NCI-H345 (cell line): ENCODE results near the gene WDR91.
"Not testable (repeated sequence)": the region's sequence is repeated elsewhere in the genome, so short reads cannot be mapped to it uniquely, and the experiment has no call there.

ENCODE experiments used
- DNase-seq: peaks from one replicate; lab custom pipeline; 2025; lab: John Stamatoyannopoulos, UW

The WDR91 gene

DNA sequence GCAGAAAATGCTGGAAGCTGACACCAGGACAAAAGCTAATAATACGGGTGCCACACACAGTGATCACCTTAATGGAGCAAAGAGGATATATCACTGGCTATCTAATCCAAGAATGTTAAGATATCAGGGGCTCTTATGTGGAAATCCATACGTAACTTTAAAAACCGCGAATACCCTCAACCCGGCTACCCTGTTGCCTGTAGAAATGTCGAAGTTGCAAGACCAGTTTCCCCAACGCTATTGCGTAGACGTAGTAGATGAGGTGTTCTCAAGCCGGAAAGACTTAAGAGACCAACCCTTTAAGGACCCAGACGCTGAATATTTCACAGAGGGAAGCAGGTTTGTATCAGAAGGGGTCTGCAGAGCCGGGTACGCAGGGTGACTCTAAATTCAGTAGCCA is 33.0 kb downstream of the WDR91 start:
- DNase-seq: no peak

DNA sequence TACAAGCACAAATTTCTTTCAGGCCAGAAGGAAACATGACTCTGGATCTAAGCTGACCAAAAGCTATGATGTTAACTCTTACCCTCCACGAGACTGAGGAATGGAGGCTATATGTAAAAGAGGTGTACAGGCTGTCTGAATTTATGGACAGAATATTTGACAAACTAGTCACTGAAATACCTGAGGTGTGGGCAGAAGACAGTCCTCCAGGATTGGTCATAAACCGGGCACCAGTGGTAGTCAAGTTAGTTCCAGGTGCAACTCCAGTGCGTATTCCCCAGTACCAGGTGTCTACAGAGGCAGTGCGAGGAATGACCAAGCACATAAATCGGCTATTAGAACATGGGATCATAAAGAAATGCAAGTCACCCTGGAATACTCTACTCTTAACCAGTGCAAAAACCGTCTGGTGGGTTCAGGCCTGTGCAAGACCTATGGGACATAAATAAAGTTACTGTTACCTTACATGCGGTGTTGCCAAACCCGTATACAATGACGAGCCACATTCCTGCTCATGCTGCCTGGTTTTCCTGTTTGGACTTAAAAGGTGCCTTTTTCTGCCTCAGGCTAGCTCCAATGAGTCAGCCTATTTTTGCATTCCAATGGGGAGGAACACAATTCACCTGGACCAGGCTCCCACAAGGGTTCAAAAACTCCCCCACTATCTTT is 34.2 kb downstream of the WDR91 start:
- DNase-seq: no peak

DNA sequence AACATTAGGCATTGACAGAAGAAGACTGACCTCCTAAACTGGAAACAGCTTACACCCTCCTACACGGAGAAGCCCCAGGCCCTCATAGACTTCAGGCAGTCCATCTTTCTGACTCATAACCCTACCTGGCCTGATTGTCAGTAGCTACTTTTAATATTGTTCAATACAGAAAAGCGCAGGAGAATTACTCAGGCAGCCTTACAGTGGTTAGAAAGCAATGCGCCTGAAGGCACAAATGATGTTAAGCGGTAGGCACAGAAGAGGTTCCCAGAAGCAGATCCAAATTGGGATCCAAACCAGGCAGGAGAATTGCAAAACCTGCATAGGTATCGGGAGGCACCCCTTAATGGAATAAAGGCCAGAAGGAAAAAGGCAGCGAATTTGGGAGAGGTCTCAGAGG is 35.4 kb downstream of the WDR91 start:
- no peak for DNase-seq

DNA sequence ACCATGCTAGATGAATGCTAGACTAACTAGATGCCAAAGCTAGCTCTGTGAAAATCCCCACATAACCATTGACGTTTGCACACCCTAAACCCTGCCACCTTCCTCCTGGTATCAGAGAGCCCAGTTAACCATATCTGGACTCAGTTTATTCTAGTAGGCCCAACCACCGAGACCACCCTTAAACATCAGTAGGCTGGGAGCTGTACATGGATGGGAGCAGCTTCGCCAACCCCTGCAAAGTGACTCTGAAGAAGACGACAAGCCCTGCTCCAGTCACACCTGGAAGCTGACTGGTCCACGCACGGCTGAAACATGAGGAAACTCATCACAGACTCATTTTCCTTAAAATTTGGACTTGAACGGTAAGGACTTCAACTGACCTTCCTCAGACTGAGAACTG is 36.4 kb downstream of the WDR91 start:
- DNase-seq: no peak

DNA sequence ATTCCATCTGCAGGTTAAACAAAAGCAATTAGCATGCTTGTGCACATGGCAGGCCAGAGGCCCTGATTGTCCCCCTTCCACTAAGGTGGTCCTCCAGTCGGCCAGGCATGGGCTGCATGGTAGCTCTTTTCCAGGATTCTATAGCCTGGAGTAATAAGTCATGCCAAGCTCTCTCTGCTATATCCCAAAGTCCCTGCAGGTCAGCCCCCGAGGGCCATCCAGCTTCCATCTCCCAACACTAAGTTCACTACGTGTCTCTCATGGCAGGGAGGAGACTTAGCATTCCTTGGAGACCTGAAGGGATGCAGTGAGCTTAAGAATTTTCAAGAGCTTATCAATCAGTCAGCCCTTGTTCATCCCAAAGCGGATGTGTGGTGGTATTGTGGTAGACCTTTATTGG is 37.4 kb downstream of the WDR91 start:
- not testable (repeated sequence) for DNase-seq

DNA sequence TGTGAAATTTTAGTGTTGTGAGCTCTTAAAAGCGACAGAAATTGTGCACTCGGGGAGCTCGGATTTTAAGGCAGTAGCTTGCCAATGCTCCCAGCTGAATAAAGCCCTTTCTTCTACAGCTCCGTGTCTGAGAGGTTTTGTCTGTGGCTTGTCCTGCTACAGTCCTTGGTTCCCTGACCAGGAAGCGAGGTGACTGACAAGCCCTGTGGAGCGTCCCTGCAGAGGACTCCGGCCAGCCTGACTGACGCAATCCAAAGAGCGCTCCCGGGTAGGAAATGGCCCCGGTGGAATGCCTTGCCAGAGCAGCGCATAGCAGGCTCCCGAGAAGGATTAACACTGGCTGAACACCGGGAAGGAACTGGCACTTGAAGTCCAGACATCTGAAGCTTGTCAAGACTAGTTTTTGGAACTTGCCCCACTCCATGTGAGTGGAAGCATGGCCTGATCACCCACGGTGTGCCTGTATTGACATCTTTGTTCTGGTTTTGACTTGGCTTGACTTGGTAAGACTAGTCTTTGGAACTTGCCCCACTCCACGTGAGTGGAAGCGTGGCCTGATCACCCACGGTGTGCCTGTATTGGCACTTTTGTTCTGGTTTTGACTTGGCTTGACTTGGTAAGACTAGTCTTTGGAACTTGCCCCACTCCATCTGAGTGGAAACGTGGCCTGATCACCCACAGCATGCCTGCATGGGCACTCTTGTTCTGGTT is 39.6 kb downstream of the WDR91 start:
- DNase-seq: not testable (repeated sequence)

DNA sequence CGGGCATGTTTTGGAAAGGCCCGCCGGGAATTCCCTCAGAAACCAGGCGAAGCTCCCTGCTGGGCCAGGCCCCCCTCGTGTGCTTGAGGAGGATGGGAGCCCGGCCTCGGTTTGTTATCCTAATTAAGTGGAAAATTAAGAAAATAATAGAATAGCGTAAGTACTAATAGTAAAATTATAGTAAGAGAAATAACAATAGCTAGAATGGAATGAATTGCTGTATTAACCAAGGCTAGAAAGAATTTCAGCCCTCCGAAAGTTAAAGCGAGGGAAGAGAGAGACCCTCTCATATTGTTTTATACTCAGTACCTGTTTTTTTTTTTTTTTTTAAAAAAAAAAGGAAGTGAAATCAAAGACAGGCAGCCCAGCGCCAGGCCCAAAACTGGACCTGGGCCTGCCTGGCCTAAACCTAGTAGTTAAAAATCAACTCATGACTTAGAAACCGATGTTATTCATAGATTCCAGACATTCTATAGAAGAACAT is 40.3 kb downstream of the WDR91 start:
- not testable (repeated sequence) for DNase-seq

DNA sequence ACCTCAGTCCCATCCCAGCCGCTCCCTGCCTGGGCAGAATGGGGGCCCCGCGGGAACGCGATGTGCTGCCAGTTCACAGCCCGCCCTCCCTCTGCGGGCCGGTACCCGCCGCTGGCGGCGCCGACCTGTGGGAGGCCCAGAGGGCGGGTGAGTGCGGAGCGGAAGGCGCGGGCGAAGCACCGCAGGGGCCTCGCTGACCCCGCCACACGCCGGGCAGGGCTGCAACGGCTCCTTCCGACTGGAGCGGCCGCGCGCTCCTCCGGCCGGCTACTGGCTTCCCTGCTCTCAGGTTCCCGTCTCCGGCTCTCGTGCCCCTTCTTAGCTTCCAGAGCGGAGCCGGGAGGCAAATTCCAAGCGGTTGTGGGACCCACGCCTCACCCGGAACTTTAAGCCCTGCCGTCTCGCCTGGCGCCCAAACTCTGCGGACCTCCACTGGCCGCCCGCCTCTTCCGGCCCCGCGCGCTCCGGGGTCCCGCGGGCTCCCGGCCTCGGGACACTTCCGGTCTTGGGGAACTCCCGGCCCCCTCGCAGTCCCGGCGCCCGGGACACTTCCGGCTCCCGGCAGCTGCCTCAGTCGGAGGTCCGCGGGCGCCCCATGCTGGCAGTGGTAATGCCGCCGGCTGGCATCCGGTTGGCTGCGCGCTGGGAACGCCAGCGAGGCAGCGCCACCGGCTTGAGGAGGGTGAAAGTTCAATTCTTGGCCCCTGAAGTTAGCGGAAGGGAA is 40.9 kb downstream of the WDR91 start, which contains the start of gene CYREN:
Gene CYREN, minus strand, starts transcription at position 434 of the 724 bp plus-strand sequence. CDS start 1,785 bp downstream, outside the sequence.
- peak; percentile 95 for DNase-seq

DNA sequence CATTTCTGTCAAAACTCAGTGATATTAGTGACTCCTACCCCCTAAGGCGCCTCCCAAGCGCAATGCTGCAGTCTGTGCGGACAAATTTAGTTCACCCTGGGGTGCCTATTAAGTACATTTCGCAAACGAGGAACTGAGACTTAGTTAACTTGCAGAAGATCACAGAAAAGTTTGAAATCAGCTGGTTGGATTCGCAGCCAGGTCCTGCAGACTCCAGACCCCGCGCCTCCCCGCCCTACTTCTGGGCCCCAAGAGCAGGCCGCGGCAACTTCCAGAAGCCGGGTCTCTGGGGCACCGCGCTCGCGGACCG is 41.4 kb downstream of the WDR91 start:
- DNase-seq: no peak

DNA sequence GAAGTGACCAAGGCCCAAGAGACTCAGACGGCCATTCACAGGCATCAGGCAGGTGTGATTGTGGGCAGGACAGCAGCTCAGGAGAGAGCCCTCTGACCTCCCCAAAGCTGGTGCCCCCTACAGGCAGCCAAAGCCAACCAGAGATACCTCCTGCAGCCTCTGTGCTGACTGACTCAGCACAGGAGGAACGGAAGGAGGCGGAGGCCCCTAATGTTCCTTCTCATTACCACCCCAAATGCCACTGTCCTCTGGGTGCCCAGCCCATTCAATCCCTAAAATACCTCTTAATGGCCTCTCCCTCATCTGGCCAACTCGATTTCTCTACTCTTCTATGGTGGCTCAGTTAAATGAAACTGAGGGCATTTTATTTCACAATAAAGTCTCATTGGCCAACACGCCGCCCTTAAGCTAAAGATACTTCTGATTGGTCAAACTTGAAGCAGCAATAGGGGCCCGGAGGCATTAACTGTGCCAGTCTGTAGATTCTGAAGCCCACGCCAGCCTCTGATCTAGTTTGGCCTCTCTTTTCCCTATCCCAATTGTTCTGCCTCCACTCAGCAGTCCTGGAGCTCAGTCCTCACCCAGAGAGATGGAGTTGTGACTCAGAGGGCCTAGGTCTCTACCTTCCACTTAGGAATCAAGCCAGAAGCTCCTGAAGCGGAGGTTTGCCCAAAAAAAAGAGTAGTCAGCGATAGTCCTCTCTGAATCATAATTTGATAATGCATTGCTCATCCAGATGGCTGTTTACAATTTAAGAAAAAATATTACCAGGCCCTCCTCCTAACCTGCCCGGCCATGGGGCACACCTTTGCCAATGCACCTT is 42.0 kb downstream of the WDR91 start:
- no peak for DNase-seq

DNA sequence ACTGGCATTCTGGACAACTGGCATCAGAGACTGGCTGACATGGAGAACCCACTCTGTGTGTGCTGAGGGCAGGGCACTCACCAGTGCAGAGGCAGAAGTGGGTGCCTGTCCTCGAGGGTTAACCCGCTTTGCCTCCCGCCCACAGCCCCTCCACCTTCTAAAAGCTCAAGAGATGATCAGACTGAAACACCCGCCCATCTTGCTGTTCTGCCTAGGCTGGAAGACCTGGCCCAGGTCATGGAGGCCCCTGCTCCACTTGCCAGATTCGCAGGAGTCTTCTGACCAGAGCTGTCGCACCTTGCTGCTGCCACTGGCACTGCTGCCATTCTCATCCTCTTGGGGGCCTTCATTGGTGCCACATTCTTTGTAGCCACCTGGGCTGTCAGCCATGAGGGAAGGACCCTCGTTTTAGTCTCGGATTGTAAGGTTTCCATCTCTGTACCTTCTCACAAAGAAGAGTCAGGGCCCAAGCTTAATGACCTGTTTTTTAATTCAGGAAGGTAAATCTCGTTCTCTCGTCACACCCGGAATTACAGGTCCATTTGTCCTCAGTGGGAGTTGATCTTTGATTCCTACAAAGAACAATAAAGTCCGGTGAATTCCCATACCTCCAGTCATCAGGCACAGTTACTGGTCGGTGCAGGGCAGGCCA is 42.7 kb downstream of the WDR91 start:
- no peak for DNase-seq

DNA sequence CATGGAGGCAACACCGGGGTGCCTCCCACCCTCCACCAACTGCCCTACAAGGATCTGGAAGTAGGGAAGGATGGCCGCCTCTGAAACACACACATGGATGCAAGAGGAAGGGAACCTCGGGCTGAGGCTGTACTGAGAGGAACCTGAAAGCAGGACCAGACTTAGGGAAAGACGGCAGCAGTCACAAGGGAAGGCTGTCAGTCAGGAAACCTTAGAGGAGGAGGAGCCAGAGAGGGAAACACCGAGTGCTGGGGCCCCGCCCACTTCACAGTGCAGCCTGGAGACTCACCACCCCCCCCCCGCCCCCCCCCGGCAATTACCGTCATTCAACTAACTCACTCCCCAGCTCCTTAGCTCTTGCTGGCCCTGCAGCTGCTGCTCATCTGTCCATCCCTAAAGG is 43.3 kb downstream of the WDR91 start:
- no peak for DNase-seq

DNA sequence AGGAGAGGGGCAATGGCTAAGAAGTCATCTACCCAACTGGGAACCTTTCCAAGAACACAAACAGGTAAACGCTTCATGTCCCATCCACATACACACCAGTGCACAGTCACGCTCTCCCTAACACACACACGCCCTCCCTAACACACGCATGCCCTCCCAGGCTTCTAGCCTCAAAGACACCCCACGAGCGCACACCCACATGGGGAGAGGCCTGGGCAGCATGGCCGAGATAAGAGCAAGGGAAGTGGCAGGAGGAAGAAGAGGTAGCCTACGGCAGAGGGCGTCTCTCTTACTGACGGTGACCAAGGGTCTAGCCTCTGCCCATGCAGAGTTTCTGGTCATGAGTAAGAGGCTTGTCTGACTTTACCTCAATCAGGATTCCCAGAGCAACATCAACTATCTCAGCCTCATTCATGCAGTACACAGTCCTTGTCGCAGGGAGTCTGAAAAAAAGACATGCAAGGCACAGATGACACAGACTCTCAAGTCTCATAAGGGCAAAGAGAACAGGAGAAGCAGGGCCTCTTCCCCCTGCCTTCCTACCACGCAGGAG is 43.9 kb downstream of the WDR91 start:
- no peak for DNase-seq

DNA sequence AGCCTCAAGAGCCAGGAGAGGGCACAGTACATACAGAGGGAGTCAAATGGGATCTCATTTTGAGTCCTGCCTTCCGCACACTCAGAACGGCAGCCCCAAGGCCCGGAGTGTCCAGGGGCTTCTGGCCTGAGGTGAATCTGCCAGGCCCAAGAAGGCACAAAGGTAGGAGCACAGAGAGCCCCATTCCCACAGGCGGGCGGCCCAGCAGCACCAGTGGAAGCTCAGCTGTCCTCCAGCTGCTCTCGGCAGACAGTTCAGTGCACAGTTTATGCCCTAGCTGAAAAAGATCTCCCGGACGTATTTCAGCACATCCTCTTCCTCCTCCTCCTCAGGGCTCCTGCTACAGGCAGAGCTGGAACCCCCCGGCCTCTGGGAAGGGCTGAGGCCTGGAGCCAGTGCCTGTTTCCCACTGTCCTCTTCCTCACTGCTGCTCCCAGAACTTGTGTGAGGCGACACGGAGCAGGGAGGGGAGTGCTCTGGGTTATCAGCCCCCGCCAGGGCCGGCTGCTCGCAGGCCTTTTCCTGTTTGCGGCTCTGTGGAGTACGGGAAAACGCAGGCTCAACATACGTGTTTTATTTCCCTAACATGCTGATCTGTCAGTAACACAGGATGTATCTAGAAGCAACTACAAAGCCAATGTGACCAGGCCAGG is 44.9 kb downstream of the WDR91 start:
- no peak for DNase-seq

DNA sequence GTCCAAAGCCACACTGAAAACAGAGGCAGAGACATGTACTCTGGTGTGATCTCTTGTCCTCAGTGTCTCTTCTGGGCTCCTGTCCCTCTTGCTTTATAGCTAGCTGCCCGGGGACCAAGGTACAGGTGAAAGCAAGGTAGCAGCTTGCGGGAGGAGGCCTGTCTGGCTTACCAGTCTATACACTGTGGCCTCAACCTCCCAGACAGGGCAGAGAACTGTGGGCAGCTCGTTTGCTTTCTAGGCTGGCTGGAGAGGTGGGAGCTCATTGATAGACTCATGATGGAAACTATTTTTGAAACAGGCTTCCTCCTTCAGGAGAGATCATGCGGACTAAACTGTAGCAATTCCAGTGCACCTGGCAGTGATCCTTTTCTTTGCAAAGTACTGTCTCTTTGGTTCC is 45.5 kb downstream of the WDR91 start:
- no peak for DNase-seq

DNA sequence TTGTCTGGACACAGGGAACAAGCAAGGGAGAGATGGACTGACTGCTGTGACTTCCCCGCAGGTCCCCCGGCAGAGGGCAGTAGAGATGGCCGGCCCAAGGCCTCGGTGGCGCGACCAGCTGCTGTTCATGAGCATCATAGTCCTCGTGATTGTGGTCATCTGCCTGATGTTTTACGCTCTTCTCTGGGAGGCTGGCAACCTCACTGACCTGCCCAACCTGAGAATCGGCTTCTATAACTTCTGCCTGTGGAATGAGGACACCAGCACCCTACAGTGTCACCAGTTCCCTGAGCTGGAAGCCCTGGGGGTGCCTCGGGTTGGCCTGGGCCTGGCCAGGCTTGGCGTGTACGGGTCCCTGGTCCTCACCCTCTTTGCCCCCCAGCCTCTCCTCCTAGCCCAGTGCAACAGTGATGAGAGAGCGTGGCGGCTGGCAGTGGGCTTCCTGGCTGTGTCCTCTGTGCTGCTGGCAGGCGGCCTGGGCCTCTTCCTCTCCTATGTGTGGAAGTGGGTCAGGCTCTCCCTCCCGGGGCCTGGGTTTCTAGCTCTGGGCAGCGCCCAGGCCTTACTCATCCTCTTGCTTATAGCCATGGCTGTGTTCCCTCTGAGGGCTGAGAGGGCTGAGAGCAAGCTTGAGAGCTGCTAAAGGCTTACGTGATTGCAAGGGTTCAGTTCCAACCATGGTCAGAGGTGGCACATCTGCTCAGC is 46.8 kb downstream of the WDR91 start:
- no peak for DNase-seq

DNA sequence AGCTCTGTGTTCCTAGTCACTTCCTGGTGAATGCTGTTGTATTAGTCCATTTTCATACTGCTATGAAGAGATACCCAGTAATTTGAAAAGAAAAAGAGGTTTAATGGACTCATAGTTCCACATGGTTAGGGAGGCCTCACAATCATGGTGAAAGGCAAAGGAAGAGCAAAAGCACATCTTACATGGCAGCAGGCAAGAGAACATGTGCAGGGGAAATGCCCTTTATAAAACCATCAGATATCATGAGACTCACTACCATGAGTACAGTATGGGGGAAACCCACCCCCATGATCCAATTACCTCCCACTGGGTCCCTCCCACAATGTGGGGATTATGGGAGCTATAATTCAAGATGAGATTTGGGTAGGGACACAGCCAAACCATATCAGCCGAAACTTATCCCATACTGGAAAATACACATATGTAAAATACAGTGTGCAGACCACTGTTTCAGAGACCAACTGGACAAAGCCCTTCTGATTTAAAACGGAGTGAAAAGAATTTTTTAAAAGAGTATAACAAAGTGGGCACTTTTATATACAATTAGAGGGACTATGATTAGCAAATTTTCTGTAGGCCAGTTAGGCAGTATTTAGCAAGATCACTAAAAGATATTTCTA is 48.8 kb downstream of the WDR91 start:
- DNase-seq: no peak

DNA sequence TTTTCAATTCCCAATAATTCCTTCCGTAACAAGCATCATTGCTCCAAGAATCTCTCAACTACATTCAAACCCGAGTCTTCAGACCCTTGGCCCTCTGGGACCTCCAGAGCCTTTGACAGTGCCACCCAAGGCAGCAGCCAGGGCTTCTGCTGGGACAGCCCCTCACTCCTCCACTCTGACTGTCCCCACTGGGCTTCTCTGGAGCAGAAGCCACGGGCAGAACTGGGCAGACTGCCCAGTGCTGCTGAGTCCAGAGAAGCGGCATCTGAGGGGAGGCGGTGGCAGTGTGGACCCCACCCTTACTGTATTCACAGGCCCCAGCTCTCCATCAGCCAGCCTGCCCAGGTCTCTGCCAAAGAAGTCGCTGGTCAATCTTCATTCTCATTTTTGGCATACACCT is 49.7 kb downstream of the WDR91 start:
- no peak for DNase-seq

DNA sequence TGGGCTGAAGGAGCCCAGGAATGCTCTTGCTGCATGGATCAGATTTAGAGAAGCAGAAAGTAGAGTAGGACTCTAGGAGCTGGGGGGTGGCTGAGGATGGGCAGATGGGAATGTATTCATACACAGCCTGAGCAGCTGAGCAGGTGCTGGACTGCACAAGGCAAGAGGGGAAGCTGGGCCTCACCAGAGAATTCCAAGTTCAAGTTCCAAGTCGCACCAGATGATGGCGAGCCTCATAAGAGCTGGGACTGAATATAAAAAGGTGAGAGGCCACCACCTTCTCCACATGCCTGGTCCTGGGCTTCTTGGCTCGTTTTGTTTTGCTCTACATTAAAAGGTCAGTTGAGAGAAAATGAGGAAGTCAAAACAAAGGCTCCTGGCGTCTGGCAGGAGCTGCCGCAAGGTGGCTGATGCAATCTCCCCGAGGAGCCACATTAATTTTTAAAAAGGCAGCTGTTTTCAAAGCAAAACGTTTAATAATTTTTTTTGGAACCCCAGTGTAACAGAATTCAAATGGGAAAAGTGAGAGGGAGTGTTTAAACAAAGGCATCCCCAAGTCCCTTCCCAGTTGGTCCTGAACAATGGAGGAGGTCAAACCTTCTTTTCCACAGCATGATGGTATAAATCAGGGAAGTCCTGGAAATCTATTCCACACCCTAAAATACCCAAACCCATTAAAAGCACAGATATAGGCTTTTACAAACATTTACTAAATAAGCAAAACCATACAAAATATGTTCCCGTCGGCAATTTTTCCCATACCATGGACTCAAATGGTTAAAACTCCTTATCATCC is 50.3 kb downstream of the WDR91 start:
- DNase-seq: no peak
